Adrenal gland (tissue), 5 donors: Measurements from ENCODE around the gene LHX4.

ENCODE experiments used
- POLR2A ChIP-seq, 2 donors: fragments of 450-650 bp; IDR thresholded peaks; one replicate each; pipeline ENCODE4 v1.6.1; 2017; ENCODE audit warnings: antibody characterized with exemption in 2 of 2, mild to moderate bottlenecking in 2 of 2, moderate library complexity in 1 of 2
- TF ChIP-seq, protein P1 (sequence below), 6 experiments: fragments of 450-650 bp in 4 of 6; fragments of 200-600 bp in 2 of 6; sonication (generic) in 1 of 6; IDR thresholded peaks; 1 replicate in 5 of 6; 2 replicates in 1 of 6; pipeline versions ENCODE4 v1.5.1 to v1.8.0; 2016 to 2021; ENCODE audit warnings: antibody characterized with exemption in 6 of 6, mild to moderate bottlenecking in 2 of 6, moderate library complexity in 1 of 6
- donor health status: DM: no; HTN: no; CAD: no.

DNA sequence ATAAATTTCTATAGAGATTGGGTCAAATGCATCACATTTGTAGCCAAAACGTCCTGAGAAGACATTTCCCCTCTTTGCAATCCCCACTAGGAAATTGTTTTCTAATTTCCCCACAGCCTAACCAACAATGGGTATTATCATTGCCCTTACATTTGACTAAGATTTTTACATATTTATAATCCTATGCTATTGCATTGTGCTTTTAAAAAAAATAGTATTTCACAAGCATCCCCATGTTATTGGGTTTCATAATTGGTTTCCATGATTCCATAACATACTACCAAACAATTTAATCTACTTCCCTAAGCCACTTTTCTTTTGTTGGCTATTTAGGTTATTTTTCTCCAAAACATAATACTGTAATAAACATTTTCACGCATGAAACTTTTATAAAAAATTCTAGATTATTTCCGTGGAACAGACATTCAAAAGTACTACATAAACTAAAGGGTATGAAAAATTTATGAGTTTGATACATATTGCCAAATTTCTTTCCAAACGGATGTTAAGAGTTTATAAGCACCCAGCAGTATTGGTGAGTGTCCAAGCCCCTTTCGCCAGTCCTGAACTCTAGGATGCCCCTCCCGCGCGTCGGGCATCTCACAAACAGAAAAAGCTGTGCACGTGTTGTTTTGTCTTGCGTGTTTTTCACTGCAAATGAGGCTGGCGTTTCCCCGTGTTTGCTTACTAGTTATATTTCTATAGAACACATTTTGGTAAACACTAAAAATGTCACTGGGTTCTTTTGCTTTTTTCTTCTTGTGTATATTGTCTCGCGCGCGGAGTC lies 2.0 kb upstream of the LHX4 start:
- TF ChIP-seq, protein P1, sequence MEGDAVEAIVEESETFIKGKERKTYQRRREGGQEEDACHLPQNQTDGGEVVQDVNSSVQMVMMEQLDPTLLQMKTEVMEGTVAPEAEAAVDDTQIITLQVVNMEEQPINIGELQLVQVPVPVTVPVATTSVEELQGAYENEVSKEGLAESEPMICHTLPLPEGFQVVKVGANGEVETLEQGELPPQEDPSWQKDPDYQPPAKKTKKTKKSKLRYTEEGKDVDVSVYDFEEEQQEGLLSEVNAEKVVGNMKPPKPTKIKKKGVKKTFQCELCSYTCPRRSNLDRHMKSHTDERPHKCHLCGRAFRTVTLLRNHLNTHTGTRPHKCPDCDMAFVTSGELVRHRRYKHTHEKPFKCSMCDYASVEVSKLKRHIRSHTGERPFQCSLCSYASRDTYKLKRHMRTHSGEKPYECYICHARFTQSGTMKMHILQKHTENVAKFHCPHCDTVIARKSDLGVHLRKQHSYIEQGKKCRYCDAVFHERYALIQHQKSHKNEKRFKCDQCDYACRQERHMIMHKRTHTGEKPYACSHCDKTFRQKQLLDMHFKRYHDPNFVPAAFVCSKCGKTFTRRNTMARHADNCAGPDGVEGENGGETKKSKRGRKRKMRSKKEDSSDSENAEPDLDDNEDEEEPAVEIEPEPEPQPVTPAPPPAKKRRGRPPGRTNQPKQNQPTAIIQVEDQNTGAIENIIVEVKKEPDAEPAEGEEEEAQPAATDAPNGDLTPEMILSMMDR (IDR thresholded peaks at IDR 0.05), result no peak
- no peak for TF ChIP-seq POLR2A (IDR thresholded peaks at IDR 0.05)
